K562 (cell line): ENCODE results near the gene FOXP4. TPM values are rescaled to one million over a fixed set of nuclear protein-coding genes. Genes with fewer than 3 reads are reported as not detected.

Experiments
- ATAC-seq: fragments of 200-7000 bp; cut with Tn5 transposase; 3 replicates; pipeline ENCODE4 v1.9.1; 2020; ENCODE audit warnings: moderate library complexity
- BruUV-seq: library from RNA; stranded (reverse); fragments of 400-500 nt; replicated peaks from 2 replicates; lab custom pipeline; 2021; lab: Mats Ljungman, UMichigan
- CTCF ChIA-PET: fragments of 300-600 bp; formaldehyde crosslinking; extraction: SDS; loops from one replicate; lab custom pipeline; 2021; ENCODE audit warnings: low intra/inter-chr PET ratio; lab: Yijun Ruan, JAX
- POLR2A ChIA-PET: fragments of 300-600, 350-650 bp; sonication (Branson Sonifier 250); formaldehyde crosslinking; extraction: SDS; loops from one replicate; lab custom pipeline; 2021; ENCODE audit warnings: antibody characterized with exemption, inconsistent platforms; lab: Yijun Ruan, JAX
- DNase-seq, 4 experiments: peaks; one replicate each; pipeline versions ENCODE4 v3.0.0 to v3.0.0-alpha.2; 2011 to 2018; ENCODE audit warnings: low spot score in 3 of 4, mixed read lengths in 3 of 4; ENCODE audit errors: extremely low read depth in 1 of 4
- FAIRE-seq: peaks from 2 replicates; lab custom pipeline; 2011; peaks lifted over from hg19 to GRCh38; lab: Jason Lieb, UNC
- H2AFZ ChIP-seq: 2 replicates; pipeline ENCODE4 v1.6.0; 2011; ENCODE audit warnings: low read depth, low read length, control low read depth, inconsistent platforms
- H3K27ac ChIP-seq: fragments of 200-600 bp; 3 replicates; pipeline ENCODE4 v1.8.0; 2011; ENCODE audit warnings: low read depth, mild to moderate bottlenecking, control low read depth, inconsistent platforms, low read length, moderate library complexity, mixed read lengths; ENCODE audit errors: extremely low read depth
- H3K27me3 ChIP-seq, 2 experiments: fragments of 300-600 bp in 1 of 2; 2 replicates in 1 of 2; 3 replicates in 1 of 2; pipeline versions ENCODE4 v1.6.0 to v1.8.0; 2011; ENCODE audit warnings: inconsistent platforms in 2 of 2, low read length in 2 of 2, mild to moderate bottlenecking in 1 of 2, mixed read lengths in 1 of 2, moderate library complexity in 1 of 2; ENCODE audit not compliant: control insufficient read depth in 2 of 2, insufficient read depth in 2 of 2
- H3K36me3 ChIP-seq: fragments of 300-600 bp; 3 replicates; pipeline ENCODE4 v1.8.0; 2011; ENCODE audit warnings: mild to moderate bottlenecking, low read length, inconsistent platforms; ENCODE audit not compliant: control insufficient read depth, insufficient read depth
- H3K4me1 ChIP-seq, 2 experiments: fragments of 200-600 bp in 1 of 2; replicated peaks in 1 of 2; 2 replicates in 1 of 2; 3 replicates in 1 of 2; pipeline versions ENCODE4 v1.5.1 to v1.8.0; 2011; ENCODE audit warnings: inconsistent platforms in 2 of 2, low read length in 2 of 2, mild to moderate bottlenecking in 1 of 2, mixed read lengths in 1 of 2, moderate library complexity in 1 of 2; ENCODE audit not compliant: control insufficient read depth in 2 of 2, insufficient read depth in 2 of 2
- H3K4me2 ChIP-seq: 2 replicates; pipeline ENCODE4 v1.6.1; 2011; ENCODE audit warnings: low read length, control low read depth, inconsistent platforms, mixed read lengths; ENCODE audit not compliant: insufficient read depth
- H3K4me3 ChIP-seq: fragments of 200-600 bp; sonication (generic), shearing (Covaris generic); 2 replicates; pipeline ENCODE4 v1.5.1; 2016; ENCODE audit warnings: control low read depth, inconsistent platforms
- H3K79me2 ChIP-seq: fragments of 200-600 bp; 3 replicates; pipeline ENCODE4 v1.8.0; 2011; ENCODE audit warnings: low read length, inconsistent platforms; ENCODE audit not compliant: control insufficient read depth, insufficient read depth
- H3K9ac ChIP-seq, 2 experiments: 2 replicates each; pipeline versions ENCODE4 v1.6.0 to v1.6.1; 2011; ENCODE audit warnings: low read depth in 2 of 2, low read length in 2 of 2, control low read depth in 1 of 2, inconsistent platforms in 1 of 2, mild to moderate bottlenecking in 1 of 2, mixed read lengths in 1 of 2; ENCODE audit not compliant: insufficient read depth in 1 of 2
- H3K9me1 ChIP-seq: one replicate; pipeline ENCODE4 v1.6.0; 2011; ENCODE audit warnings: inconsistent platforms, mild to moderate bottlenecking, low read length, moderate library complexity; ENCODE audit not compliant: control insufficient read depth, insufficient read depth
- H3K9me3 ChIP-seq: replicated peaks from 2 replicates; pipeline ENCODE4 v1.5.1; 2011; ENCODE audit warnings: low read depth, low read length, inconsistent platforms; ENCODE audit not compliant: control insufficient read depth, insufficient read depth
- H4K20me1 ChIP-seq: replicated peaks from 2 replicates; pipeline ENCODE4 v1.6.1; 2011; ENCODE audit warnings: low read length, inconsistent platforms, mixed read lengths; ENCODE audit not compliant: control insufficient read depth, insufficient read depth
- NR2C2 ChIP-seq, 2 experiments: fragments of 200-800 bp in 1 of 2; sonication (Bioruptor generic) in 1 of 2; sonication (generic) in 1 of 2; formaldehyde crosslinking in 1 of 2; IDR thresholded peaks; 2 replicates each; pipeline versions ENCODE4 v1.6.1 to v1.8.0; 2016 to 2022; ENCODE audit warnings: mild to moderate bottlenecking in 1 of 2, missing compliant biosample characterization in 1 of 2, missing genetic modification characterization in 1 of 2, missing genetic modification reagents in 1 of 2
- ZNF263 ChIP-seq: sonication (generic); formaldehyde crosslinking; IDR thresholded peaks from 2 replicates; pipeline ENCODE4 v1.8.0; 2022; ENCODE audit warnings: mild to moderate bottlenecking, missing genetic modification reagents, borderline replicate concordance
- WGBS: fragments of 100-300 bp; shearing (Covaris generic); methylation state at CpG from one replicate; pipeline ENCODE4 v1.1.6; 2016; ENCODE audit warnings: low coverage, mixed read lengths; ENCODE audit not compliant: insufficient coverage; ENCODE audit errors: missing lambda C conversion rate; 5-methylcytosine and 5-hydroxymethylcytosine counted together
- in situ Hi-C: fragments of 300-500 bp; cut with MboI; formaldehyde crosslinking; loops from 4 replicates; pipeline ENCODE4 v1.15.0; 2018; ENCODE audit warnings: inconsistent platforms, mixed read lengths
- intact Hi-C: fragments of 100-400 bp; cut with micrococcal nuclease; formaldehyde crosslinking; loops from 2 replicates; pipeline ENCODE4 v1.14.2; 2022
- polyA plus RNA-seq, 8 experiments: library from polyadenylated mRNA; depleted of rRNA in 4 of 8; stranded (reverse) in 5 of 8; unstranded in 3 of 8; fragments of >200 nt; fragmentation: Nextera tagmentation in 2 of 8; fragmentation: Illumina TruSeq in 1 of 8; extraction: Ambion mirVana in 2 of 8; extraction: Trizol in 1 of 8; gene quantifications; 2 replicates each; pipeline versions ENCODE4 v1.2.1 to v1.2.3, GENCODE V29; 2011 to 2014; ENCODE audit warnings: inconsistent platforms in 1 of 8, missing spikeins in 1 of 8
- total RNA-seq, 7 experiments: library from RNA; depleted of rRNA in 6 of 7; stranded (reverse); fragments of >200 nt in 6 of 7; fragmentation: Illumina TruSeq in 2 of 7; extraction: Trizol in 2 of 7; gene quantifications; 2 replicates each; pipeline versions ENCODE4 v1.2.1 to v1.2.3, GENCODE V29; 2011 to 2021; ENCODE audit warnings: low replicate concordance in 1 of 7
- TF ChIP-seq, protein P1 (sequence below), 2 experiments: IDR thresholded peaks in 1 of 2; conservative IDR thresholded peaks in 1 of 2; 2 replicates each; pipeline ENCODE4 v1.6.1; 2016; ENCODE audit warnings: low read depth in 2 of 2, mild to moderate bottlenecking in 1 of 2, missing compliant biosample characterization in 1 of 2, missing genetic modification characterization in 1 of 2, moderate library complexity in 1 of 2

Gene FOXP4
- total and polyA plus RNA-seq, 9 of the 15 experiments (the other 6 are each of a cell fraction or from before 2014, with no cell fraction given) = 0.11 to 29.4 (median 2.3) TPM

DNA sequence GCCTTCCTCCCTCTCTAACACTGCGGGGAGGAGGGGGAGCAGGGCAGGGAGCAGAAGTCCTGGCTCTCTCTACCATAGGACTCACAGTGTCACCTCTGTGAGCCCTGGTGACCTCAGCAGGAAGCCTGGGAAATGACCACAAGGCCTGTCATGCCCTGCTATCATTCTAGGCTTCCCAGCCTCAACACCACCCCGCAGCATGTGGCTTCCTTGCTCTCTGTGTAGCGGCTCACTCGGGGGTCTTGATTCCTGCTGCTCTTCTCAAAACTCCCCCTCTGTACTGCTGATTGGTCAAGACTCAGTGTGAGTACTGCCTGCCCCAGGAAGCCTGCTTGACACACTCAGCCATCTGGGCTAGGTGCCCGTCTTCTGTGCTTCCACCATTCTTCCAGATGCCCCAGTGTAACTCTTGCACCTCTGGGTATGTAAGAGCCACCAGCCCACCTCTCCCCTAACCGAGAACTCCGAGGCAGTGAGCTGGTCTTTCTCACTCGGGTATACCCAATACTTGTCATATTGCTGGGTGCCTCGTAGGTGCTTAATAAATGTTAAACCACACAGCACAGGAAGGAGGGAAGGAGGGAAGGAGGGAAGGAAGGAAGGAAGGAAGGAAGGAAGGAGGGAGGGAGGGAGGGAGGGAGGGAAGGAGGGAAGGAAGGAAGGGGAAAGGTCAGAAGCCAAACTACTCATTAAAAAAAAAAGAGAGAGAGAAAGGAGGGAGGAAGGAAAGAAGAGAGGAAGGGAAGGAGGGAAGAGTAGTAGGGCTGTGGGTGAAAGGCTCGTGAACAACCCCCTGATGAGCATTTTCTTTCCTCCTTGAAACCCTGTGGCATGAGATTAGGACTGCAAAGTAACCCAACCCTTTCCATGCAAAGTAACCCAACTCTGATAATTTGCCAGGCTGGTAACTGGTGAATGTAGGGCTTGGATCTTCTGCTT lies 97.0 kb downstream of the FOXP4 start:
- TF ChIP-seq, protein P1, sequence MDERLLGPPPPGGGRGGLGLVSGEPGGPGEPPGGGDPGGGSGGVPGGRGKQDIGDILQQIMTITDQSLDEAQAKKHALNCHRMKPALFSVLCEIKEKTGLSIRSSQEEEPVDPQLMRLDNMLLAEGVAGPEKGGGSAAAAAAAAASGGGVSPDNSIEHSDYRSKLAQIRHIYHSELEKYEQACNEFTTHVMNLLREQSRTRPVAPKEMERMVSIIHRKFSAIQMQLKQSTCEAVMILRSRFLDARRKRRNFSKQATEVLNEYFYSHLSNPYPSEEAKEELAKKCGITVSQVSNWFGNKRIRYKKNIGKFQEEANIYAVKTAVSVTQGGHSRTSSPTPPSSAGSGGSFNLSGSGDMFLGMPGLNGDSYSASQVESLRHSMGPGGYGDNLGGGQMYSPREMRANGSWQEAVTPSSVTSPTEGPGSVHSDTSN (CRISPR knock-in tag; IDR thresholded peaks at IDR 0.05; ENCODE audit: low read depth) = no peak
- TF ChIP-seq, protein P1 (tag; conservative IDR thresholded peaks at IDR 0.05; ENCODE audit: low read depth) = no peak
- TF ChIP-seq ZNF263 (CRISPR knock-in tag) (peak; percentile 83), NR2C2 (CRISPR knock-in tag; IDR thresholded peaks at IDR 0.05) (no peak), NR2C2 (tag; IDR thresholded peaks at IDR 0.05) (peak; percentile 17; the same call in 1 of the 2 replicates)
- H3K4me3 ChIP-seq = no peak overlapping the region
- no peak for FAIRE-seq

More for the DNA sequence above, 97.0 kb downstream of the FOXP4 start:
- BruUV-seq = no TSS peak
- H3K4me1 ChIP-seq = peaks cover 0 to 6% of the 10 kb centered on the region in 2 experiments; a peak in 1 of 5 replicates
- ATAC-seq (peak; percentile 24; the same call in 2 of the 3 replicates), DNase-seq (no peak)
- H3K27ac ChIP-seq = no peak overlapping the region
- CTCF ChIA-PET = no interaction called here
- H4K20me1 ChIP-seq = peaks cover 15% of the 10 kb centered on the region
- no peaks in the 10 kb centered on the region for H3K36me3 ChIP-seq
- no peak overlapping the region for H3K4me2 ChIP-seq
- no peak overlapping the region for H3K9ac ChIP-seq
- no peaks in the 10 kb centered on the region for H3K79me2 ChIP-seq
- POLR2A ChIA-PET = interaction anchor here (0.7 to 0.8 kb wide), 3 partner anchors 12 to 258 kb away, joined by 3 to 4 read pairs (median 3); no protein-coding TSS in a partner anchor
- 2% methylated on average over 10 of the region's 10 CpGs for WGBS
- intact Hi-C loops (no loop called here), in situ Hi-C loops (no loop called here)
- no peaks in the 10 kb centered on the region for H3K9me3 ChIP-seq
- no peaks in the 10 kb centered on the region for H3K9me1 ChIP-seq
- H3K27me3 ChIP-seq = peaks cover 59 to 94% of the 10 kb centered on the region in 2 experiments
- H2AFZ ChIP-seq = no peak overlapping the region
